ENCODE data around the gene IFT43.
"Not testable (repeated sequence)": the region's sequence is repeated elsewhere in the genome, so short reads cannot be mapped to it uniquely, and the experiment has no call there.

The IFT43 gene

DNA sequence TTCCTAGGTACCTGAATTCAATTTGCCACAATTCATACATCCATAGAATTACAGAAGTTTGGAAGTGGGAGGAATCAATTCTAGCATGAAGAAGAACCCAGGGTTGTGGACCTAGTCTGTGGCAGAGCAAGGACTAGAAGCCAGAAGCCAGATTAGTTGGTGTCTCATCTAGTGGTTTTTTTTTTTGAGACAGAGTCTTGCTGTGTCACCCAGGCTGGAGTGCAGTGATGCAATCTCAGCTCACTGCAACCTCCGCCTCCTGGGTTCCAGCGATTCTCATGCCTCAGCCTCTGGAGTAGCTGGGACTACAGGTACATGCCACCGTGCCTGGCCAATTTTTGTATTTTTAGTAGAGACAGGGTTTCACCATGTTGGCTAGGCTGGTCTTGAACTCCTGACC, 24.1 kb downstream of the IFT43 start:
- H3K27ac ChIP-seq (ENCODE audit: low read depth, low read length); H3K27me3 ChIP-seq (ENCODE audit: control insufficient read depth in 1 of 2, insufficient read depth in 2 of 2, low read length in 2 of 2); H3K9ac ChIP-seq (ENCODE audit: low read depth in 1 of 2, low read length in 2 of 2); H3K9me3 ChIP-seq (ENCODE audit: control insufficient read depth in 1 of 2, low read length in 2 of 2); H3K4me3 ChIP-seq (ENCODE audit: low read depth in 1 of 2, low read length in 2 of 2); H3K4me1 ChIP-seq (ENCODE audit: control insufficient read depth in 1 of 2, insufficient read depth in 2 of 2, low read length in 2 of 2): not testable (repeated sequence)
- H3K36me3 ChIP-seq (ENCODE audit: control insufficient read depth in 1 of 2, insufficient read depth in 2 of 2, low read length in 2 of 2): peaks cover 17 to 65% of the 10 kb centered on the region in 2 donors

DNA sequence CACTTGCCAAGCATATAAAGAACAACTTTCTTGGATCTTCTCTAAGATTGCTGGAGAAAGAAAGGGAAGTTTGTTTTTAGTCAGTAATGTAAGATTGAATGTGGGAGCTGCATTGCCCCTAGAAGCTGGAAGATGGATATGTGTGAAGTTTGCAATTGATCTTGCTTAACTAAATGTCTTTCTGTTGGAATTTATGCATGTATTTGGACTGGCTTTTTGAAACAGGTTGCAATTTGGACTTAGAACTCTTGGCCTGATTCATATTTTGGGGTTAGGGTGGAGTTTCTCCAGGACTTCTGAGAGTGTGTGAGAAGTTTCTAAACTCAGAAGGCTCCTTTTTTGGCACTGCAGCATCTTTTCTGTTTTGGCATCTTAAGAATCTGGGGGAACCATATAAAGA, 26.4 kb downstream of the IFT43 start:
- Histone ChIP-seq H3K27ac (ENCODE audit: low read depth, low read length) (no peak overlapping the region), H3K36me3 (ENCODE audit: control insufficient read depth in 1 of 2, insufficient read depth in 2 of 2, low read length in 2 of 2) (peaks cover 5 to 50% of the 10 kb centered on the region in 2 donors), H3K4me1 (ENCODE audit: control insufficient read depth in 1 of 2, insufficient read depth in 2 of 2, low read length in 2 of 2) (no peaks in the 10 kb centered on the region), H3K9me3 (ENCODE audit: control insufficient read depth in 1 of 2, low read length in 2 of 2) (no peaks in the 10 kb centered on the region), H3K27me3 (ENCODE audit: control insufficient read depth in 1 of 2, insufficient read depth in 2 of 2, low read length in 2 of 2) (no peaks in the 10 kb centered on the region), H3K9ac (ENCODE audit: low read depth in 1 of 2, low read length in 2 of 2) (no peak overlapping the region), H3K4me3 (ENCODE audit: low read depth in 1 of 2, low read length in 2 of 2) (no peak overlapping the region)

DNA sequence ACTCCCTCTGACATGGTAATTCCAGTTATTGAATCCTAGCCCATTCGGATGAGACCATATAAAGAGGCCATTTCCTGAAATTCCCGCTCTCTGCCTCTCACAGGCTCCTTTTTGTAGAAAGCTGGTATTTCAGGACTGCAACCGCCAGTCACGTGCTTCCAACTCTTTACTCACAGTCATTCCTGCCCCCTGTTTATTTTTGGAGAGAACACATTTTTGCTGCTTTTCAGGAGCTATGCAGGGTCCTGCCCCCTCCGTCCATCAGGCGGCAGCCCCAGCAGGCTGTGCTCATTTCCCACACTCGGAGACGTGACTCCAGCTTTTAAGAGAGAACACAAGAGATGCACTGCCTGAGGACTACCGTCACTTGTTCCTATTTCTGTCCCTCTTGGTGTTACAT, 26.8 kb downstream of the IFT43 start:
- Histone ChIP-seq H3K36me3 (ENCODE audit: control insufficient read depth in 1 of 2, insufficient read depth in 2 of 2, low read length in 2 of 2) (peaks cover 2 to 46% of the 10 kb centered on the region in 2 donors), H3K27ac (ENCODE audit: low read depth, low read length) (no peak overlapping the region)

GRCh38 chr14:76015191-76015590, 29.6 kb downstream of the IFT43 start:
- Histone ChIP-seq H3K36me3 (ENCODE audit: control insufficient read depth in 1 of 2, insufficient read depth in 2 of 2, low read length in 2 of 2) (peaks cover 5 to 25% of the 10 kb centered on the region in 2 donors), H3K4me3 (ENCODE audit: low read depth in 1 of 2, low read length in 2 of 2) (no peak overlapping the region), H3K27me3 (ENCODE audit: control insufficient read depth in 1 of 2, insufficient read depth in 2 of 2, low read length in 2 of 2) (no peaks in the 10 kb centered on the region)

More for the DNA sequence above, 26.8 kb downstream of the IFT43 start:
- H3K9ac ChIP-seq (ENCODE audit: low read depth in 1 of 2, low read length in 2 of 2): no peak overlapping the region
- no peaks in the 10 kb centered on the region for H3K27me3 ChIP-seq (ENCODE audit: control insufficient read depth in 1 of 2, insufficient read depth in 2 of 2, low read length in 2 of 2)
- H3K9me3 ChIP-seq (ENCODE audit: control insufficient read depth in 1 of 2, low read length in 2 of 2): no peaks in the 10 kb centered on the region
- H3K4me1 ChIP-seq (ENCODE audit: control insufficient read depth in 1 of 2, insufficient read depth in 2 of 2, low read length in 2 of 2): no peaks in the 10 kb centered on the region
- H3K4me3 ChIP-seq (ENCODE audit: low read depth in 1 of 2, low read length in 2 of 2): no peak overlapping the region

GRCh38 chr14:76015668-76016067, 30.1 kb downstream of the IFT43 start:
- H3K4me3 ChIP-seq (ENCODE audit: low read depth in 1 of 2, low read length in 2 of 2): no peak overlapping the region
- no peak overlapping the region for H3K27ac ChIP-seq (ENCODE audit: low read depth, low read length)
- no peaks in the 10 kb centered on the region for H3K27me3 ChIP-seq (ENCODE audit: control insufficient read depth in 1 of 2, insufficient read depth in 2 of 2, low read length in 2 of 2)
- peaks cover 5 to 27% of the 10 kb centered on the region in 2 donors for H3K36me3 ChIP-seq (ENCODE audit: control insufficient read depth in 1 of 2, insufficient read depth in 2 of 2, low read length in 2 of 2)
- no peaks in the 10 kb centered on the region for H3K4me1 ChIP-seq (ENCODE audit: control insufficient read depth in 1 of 2, insufficient read depth in 2 of 2, low read length in 2 of 2)
- H3K9me3 ChIP-seq (ENCODE audit: control insufficient read depth in 1 of 2, low read length in 2 of 2): peaks cover 0 to 8% of the 10 kb centered on the region in 2 donors
- no peak overlapping the region for H3K9ac ChIP-seq (ENCODE audit: low read depth in 1 of 2, low read length in 2 of 2)

More at GRCh38 chr14:76015191-76015590, 29.6 kb downstream of the IFT43 start:
- Histone ChIP-seq H3K4me1 (ENCODE audit: control insufficient read depth in 1 of 2, insufficient read depth in 2 of 2, low read length in 2 of 2) (no peaks in the 10 kb centered on the region), H3K9me3 (ENCODE audit: control insufficient read depth in 1 of 2, low read length in 2 of 2) (peaks cover 0 to 8% of the 10 kb centered on the region in 2 donors), H3K27ac (ENCODE audit: low read depth, low read length) (no peak overlapping the region), H3K9ac (ENCODE audit: low read depth in 1 of 2, low read length in 2 of 2) (no peak overlapping the region)

DNA sequence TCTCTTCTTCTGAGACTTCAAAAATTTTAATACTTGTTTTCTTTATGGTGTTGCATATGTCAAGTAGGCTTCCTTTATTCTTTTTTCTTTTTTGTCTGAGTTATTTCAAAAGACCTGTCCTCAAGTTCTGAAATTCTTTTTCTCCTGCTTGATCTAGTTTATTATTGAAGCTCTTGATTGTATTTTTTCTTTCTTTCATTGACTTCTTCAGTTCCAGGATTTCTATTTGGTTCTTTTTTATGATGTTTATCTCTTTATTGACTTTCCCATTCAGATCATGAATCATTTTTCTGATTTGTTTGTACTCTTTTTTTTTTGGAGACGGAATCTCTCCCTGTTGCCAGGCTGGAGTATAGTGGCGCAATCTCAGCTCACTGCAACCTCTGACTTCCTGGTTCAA, 34.1 kb downstream of the IFT43 start:
- Histone ChIP-seq H3K4me3 (ENCODE audit: low read depth in 1 of 2, low read length in 2 of 2) (no peak overlapping the region), H3K27me3 (ENCODE audit: control insufficient read depth in 1 of 2, insufficient read depth in 2 of 2, low read length in 2 of 2) (no peaks in the 10 kb centered on the region), H3K36me3 (ENCODE audit: control insufficient read depth in 1 of 2, insufficient read depth in 2 of 2, low read length in 2 of 2) (peaks cover 13 to 20% of the 10 kb centered on the region in 2 donors)

DNA sequence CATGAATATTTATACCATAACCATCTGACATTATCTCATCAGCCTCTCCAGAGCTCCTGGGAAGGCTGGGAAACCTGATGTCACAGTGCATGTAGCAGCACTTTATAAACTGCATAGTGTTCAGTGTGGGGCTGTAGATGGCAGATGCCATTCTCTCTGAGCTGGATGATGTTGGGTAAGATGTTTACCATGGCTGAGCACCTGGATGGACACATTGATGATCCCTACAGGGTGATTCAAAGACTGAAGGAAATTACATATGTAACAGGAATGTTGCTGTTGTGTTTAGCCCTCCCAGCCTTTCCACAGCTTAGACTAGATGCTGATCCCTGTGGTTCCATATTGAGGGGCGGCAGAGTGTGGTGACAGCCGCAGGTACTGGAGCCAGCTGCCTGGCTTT, 37.4 kb downstream of the IFT43 start:
- Histone ChIP-seq H3K27ac (ENCODE audit: low read depth, low read length) (no peak overlapping the region), H3K4me3 (ENCODE audit: low read depth in 1 of 2, low read length in 2 of 2) (no peak overlapping the region), H3K9ac (ENCODE audit: low read depth in 1 of 2, low read length in 2 of 2) (no peak overlapping the region), H3K9me3 (ENCODE audit: control insufficient read depth in 1 of 2, low read length in 2 of 2) (peaks cover 0 to 8% of the 10 kb centered on the region in 2 donors), H3K4me1 (ENCODE audit: control insufficient read depth in 1 of 2, insufficient read depth in 2 of 2, low read length in 2 of 2) (peaks cover 0 to 10% of the 10 kb centered on the region in 2 donors), H3K27me3 (ENCODE audit: control insufficient read depth in 1 of 2, insufficient read depth in 2 of 2, low read length in 2 of 2) (no peaks in the 10 kb centered on the region), H3K36me3 (ENCODE audit: control insufficient read depth in 1 of 2, insufficient read depth in 2 of 2, low read length in 2 of 2) (peaks cover 13 to 20% of the 10 kb centered on the region in 2 donors)

More for the DNA sequence above, 34.1 kb downstream of the IFT43 start:
- Histone ChIP-seq H3K4me1 (ENCODE audit: control insufficient read depth in 1 of 2, insufficient read depth in 2 of 2, low read length in 2 of 2) (peaks cover 0 to 8% of the 10 kb centered on the region in 2 donors), H3K9me3 (ENCODE audit: control insufficient read depth in 1 of 2, low read length in 2 of 2) (peaks cover 0 to 8% of the 10 kb centered on the region in 2 donors), H3K27ac (ENCODE audit: low read depth, low read length) (no peak overlapping the region), H3K9ac (ENCODE audit: low read depth in 1 of 2, low read length in 2 of 2) (no peak overlapping the region)

DNA sequence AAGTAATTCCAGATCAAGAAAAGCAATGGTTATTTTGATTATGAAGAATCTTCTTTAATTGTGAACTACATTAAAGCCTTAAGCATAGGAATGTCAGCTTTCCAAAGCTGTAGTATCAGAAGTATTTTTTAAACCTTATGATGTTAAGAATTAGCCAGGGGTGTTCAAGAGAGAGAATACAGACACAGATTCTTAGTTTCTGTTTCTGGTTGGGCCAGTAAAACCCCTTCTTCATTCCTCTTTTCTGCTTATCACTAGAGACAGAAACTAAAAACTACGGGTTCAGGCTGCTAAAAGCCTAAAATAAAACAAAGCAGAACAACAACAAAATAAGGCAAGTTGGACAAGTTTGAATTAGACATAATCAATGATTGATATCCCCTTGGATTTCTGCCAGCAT, 38.2 kb downstream of the IFT43 start:
- H3K4me1 ChIP-seq (ENCODE audit: control insufficient read depth in 1 of 2, insufficient read depth in 2 of 2, low read length in 2 of 2): peaks cover 0 to 10% of the 10 kb centered on the region in 2 donors
- peaks cover 13 to 20% of the 10 kb centered on the region in 2 donors for H3K36me3 ChIP-seq (ENCODE audit: control insufficient read depth in 1 of 2, insufficient read depth in 2 of 2, low read length in 2 of 2)

DNA sequence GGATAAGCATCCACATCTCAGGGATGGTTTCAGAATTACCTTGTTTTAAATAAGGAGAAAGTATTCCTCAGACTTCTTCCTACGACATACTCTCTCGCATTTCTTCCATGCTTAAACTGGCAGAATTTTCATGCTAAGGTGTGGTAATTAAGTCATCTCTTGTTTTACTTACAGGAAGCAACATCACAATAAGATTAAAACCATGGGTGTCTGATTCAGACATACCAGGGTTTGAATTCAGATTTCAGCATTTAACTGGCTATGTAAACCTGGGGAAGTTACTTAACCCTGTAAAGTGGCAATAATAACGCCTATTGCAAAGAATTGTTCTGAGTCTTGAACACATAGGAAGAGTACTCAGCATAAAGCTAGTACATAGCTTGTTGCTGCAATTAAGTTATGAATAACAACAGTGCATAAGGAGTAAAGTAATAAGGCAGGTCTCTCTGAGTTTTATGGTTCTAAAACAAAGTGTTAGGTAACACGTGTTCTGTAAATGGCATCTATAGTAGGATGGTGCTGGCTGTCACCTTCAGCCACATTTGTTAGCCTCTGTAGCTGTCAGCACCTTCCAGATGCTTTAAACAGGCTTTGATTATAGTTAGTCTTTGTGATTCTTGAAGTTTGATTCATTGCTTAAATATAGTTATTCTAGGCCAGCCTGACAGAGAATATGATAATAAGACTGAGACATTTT, 38.8 kb downstream of the IFT43 start:
- Histone ChIP-seq H3K9ac (ENCODE audit: low read depth in 1 of 2, low read length in 2 of 2) (no peak overlapping the region), H3K27ac (ENCODE audit: low read depth, low read length) (no peak overlapping the region), H3K27me3 (ENCODE audit: control insufficient read depth in 1 of 2, insufficient read depth in 2 of 2, low read length in 2 of 2) (no peaks in the 10 kb centered on the region), H3K9me3 (ENCODE audit: control insufficient read depth in 1 of 2, low read length in 2 of 2) (peaks cover 0 to 2% of the 10 kb centered on the region in 2 donors), H3K4me3 (ENCODE audit: low read depth in 1 of 2, low read length in 2 of 2) (no peak overlapping the region), H3K36me3 (ENCODE audit: control insufficient read depth in 1 of 2, insufficient read depth in 2 of 2, low read length in 2 of 2) (peaks cover 9 to 20% of the 10 kb centered on the region in 2 donors), H3K4me1 (ENCODE audit: control insufficient read depth in 1 of 2, insufficient read depth in 2 of 2, low read length in 2 of 2) (peaks cover 0 to 10% of the 10 kb centered on the region in 2 donors)

More for the DNA sequence above, 38.2 kb downstream of the IFT43 start:
- Histone ChIP-seq H3K9me3 (ENCODE audit: control insufficient read depth in 1 of 2, low read length in 2 of 2) (peaks cover 0 to 8% of the 10 kb centered on the region in 2 donors), H3K4me3 (ENCODE audit: low read depth in 1 of 2, low read length in 2 of 2) (no peak overlapping the region), H3K27me3 (ENCODE audit: control insufficient read depth in 1 of 2, insufficient read depth in 2 of 2, low read length in 2 of 2) (no peaks in the 10 kb centered on the region), H3K9ac (ENCODE audit: low read depth in 1 of 2, low read length in 2 of 2) (no peak overlapping the region), H3K27ac (ENCODE audit: low read depth, low read length) (no peak overlapping the region)

- Histone ChIP-seq H3K27ac (ENCODE audit: low read depth, low read length) (no peak overlapping the region), H3K27me3 (ENCODE audit: control insufficient read depth in 1 of 2, insufficient read depth in 2 of 2, low read length in 2 of 2) (no peaks in the 10 kb centered on the region), H3K9me3 (ENCODE audit: control insufficient read depth in 1 of 2, low read length in 2 of 2) (no peaks in the 10 kb centered on the region), H3K4me1 (ENCODE audit: control insufficient read depth in 1 of 2, insufficient read depth in 2 of 2, low read length in 2 of 2) (no peaks in the 10 kb centered on the region), H3K36me3 (ENCODE audit: control insufficient read depth in 1 of 2, insufficient read depth in 2 of 2, low read length in 2 of 2) (peaks cover 7 to 30% of the 10 kb centered on the region in 2 donors), H3K4me3 (ENCODE audit: low read depth in 1 of 2, low read length in 2 of 2) (no peak overlapping the region), H3K9ac (ENCODE audit: low read depth in 1 of 2, low read length in 2 of 2) (no peak overlapping the region)
Observed at GRCh38 chr14:76034566-76034965, 49.0 kb downstream of the IFT43 start.
